Bone marrow (tissue), 2 donors: ENCODE data around the gene MRPS10.
"Not testable (repeated sequence)": the region's sequence is repeated elsewhere in the genome, so short reads cannot be mapped to it uniquely, and the experiment has no call there.

ENCODE experiments used
- DNase-seq, 2 donors: peaks; one replicate each; lab custom pipeline; 2025; lab: John Stamatoyannopoulos, UW

Gene MRPS10

GRCh38 chr6:42207559-42207958, 10.1 kb downstream of the MRPS10 start:
- DNase-seq, result not testable (repeated sequence)

GRCh38 chr6:42204768-42205282, 12.8 kb downstream of the MRPS10 start:
- DNase-seq, result no peak

- no peak for DNase-seq
These were observed 14.5 kb downstream of the MRPS10 start for GRCh38 chr6:42203183-42203582.

- DNase-seq, result not testable (repeated sequence)
These were observed 15.3 kb downstream of the MRPS10 start for GRCh38 chr6:42202131-42202915.

- DNase-seq, result no peak
These were observed 16.3 kb downstream of the MRPS10 start for GRCh38 chr6:42201382-42201781.

- no peak for DNase-seq
These were observed 17.6 kb downstream of the MRPS10 start for GRCh38 chr6:42200035-42200434.

GRCh38 chr6:42199106-42199981, 18.3 kb downstream of the MRPS10 start:
- no peak for DNase-seq

- DNase-seq, result peak in 1 of 2 donors; percentile 94
These were observed 19.9 kb downstream of the MRPS10 start for GRCh38 chr6:42197555-42198362.

- no peak for DNase-seq
These were observed 22.2 kb downstream of the MRPS10 start for GRCh38 chr6:42195415-42195814.

GRCh38 chr6:42194056-42194455, 23.6 kb downstream of the MRPS10 start:
- DNase-seq, result no peak

GRCh38 chr6:42193491-42193894, 24.2 kb downstream of the MRPS10 start:
- no peak for DNase-seq

- not testable (repeated sequence) for DNase-seq
These were observed 25.3 kb downstream of the MRPS10 start for GRCh38 chr6:42192385-42192784.

- no peak for DNase-seq
These were observed 27.0 kb downstream of the MRPS10 start for GRCh38 chr6:42190554-42191183.

GRCh38 chr6:42188406-42188805, 29.3 kb downstream of the MRPS10 start:
- no peak for DNase-seq

GRCh38 chr6:42185597-42185996, 32.1 kb downstream of the MRPS10 start:
- DNase-seq, result no peak

GRCh38 chr6:42184475-42184874, 33.2 kb downstream of the MRPS10 start:
- DNase-seq, result no peak

- DNase-seq, result no peak
These were observed 35.6 kb downstream of the MRPS10 start for GRCh38 chr6:42182101-42182500.

- DNase-seq, result no peak
These were observed 37.7 kb downstream of the MRPS10 start for GRCh38 chr6:42179945-42180313.

- no peak for DNase-seq
These were observed 38.3 kb downstream of the MRPS10 start for GRCh38 chr6:42179261-42179944.

- DNase-seq, result no peak
These were observed 39.9 kb downstream of the MRPS10 start for GRCh38 chr6:42177514-42178364.
